Measurements from ENCODE around the gene ACTN3. TPM values are rescaled to one million over a fixed set of nuclear protein-coding genes. Genes with fewer than 3 reads are reported as not detected.
A peak's percentile ranks its signal among the peaks of the same experiment; 100 is the strongest.

ACTN3 gene
- polyA plus RNA-seq (2011; rRNA removed) (0.03 TPM in 1 of 2 replicates, not detected in the other), polyA plus RNA-seq (2017; fragmentation: RNase III; extraction: RNeasy Plus Mini Kit Qiagen cat#74134 plus additional on column Dnase treatment) (not detected in 3 replicates), polyA minus RNA-seq (2011; rRNA and poly(A)+ RNA removed) (0.04 TPM in 1 of 2 replicates, not detected in the other)
- 0.01 TPM in 1 of 2 replicates, not detected in the other for polyA plus RNA-seq (2012; cell fraction: cytosol; rRNA removed)
- 0.05 and 0.18 TPM in 2 replicates for polyA plus RNA-seq (2012; cell fraction: nucleus; rRNA removed)

GRCh38 chr11:66546368-66546965 lies at the start of gene ACTN3:
ACTN3 (plus strand) TSS chr11:66546903; CDS start chr11:66546938, 35 bp downstream.
- H3K4me1 ChIP-seq = peaks cover 17% of the 10 kb centered on the region
- DNase-seq (ENCODE audit: low read depth in 1 of 2, low spot score in 1 of 2) = peak in 1 of 2 experiments; percentile 18
- 11% methylated on average over 33 of the region's 37 CpGs for WGBS (ENCODE audit: missing lambda C conversion rate)
- TF ChIP-seq NFE2L2 (conservative IDR thresholded peaks at IDR 0.05; ENCODE audit: low read length) (no peak), MAX (IDR thresholded peaks at IDR 0.05) (no peak), CBX2 (IDR thresholded peaks at IDR 0.05; ENCODE audit: borderline replicate concordance, low read depth) (no peak), FOSL2 (IDR thresholded peaks at IDR 0.05) (no peak), FOSL2 (CRISPR knock-in tag; IDR thresholded peaks at IDR 0.05) (no peak), CHD4 (IDR thresholded peaks at IDR 0.05; ENCODE audit: borderline replicate concordance) (peak; percentile 97), BHLHE40 (IDR thresholded peaks at IDR 0.05; ENCODE audit: low read depth, low read length) (no peak), MYC (IDR thresholded peaks at IDR 0.05; ENCODE audit: borderline replicate concordance, low read length) (no peak), POLR2AphosphoS2 (conservative IDR thresholded peaks at IDR 0.05; ENCODE audit: low read length) (no peak), FOSB (CRISPR knock-in tag; IDR thresholded peaks at IDR 0.05) (no peak), HDAC2 (IDR thresholded peaks at IDR 0.05) (peak; percentile 98), SMC3 (IDR thresholded peaks at IDR 0.05) (no peak), RARB (CRISPR knock-in tag; IDR thresholded peaks at IDR 0.05) (no peak), ZFP36 (IDR thresholded peaks at IDR 0.05; ENCODE audit: borderline replicate concordance, partially characterized antibody) (peak; percentile 81), ZSCAN20 (CRISPR knock-in tag; IDR thresholded peaks at IDR 0.05) (no peak), FOXS1 (CRISPR knock-in tag; IDR thresholded peaks at IDR 0.05) (no peak), RCOR1 (IDR thresholded peaks at IDR 0.05; ENCODE audit: low read depth, low read length) (peak; percentile 72; the same call in 1 of the 2 replicates), CEBPB (IDR thresholded peaks at IDR 0.05) (no peak), JUNB (IDR thresholded peaks at IDR 0.05) (no peak), GATA3 (IDR thresholded peaks at IDR 0.05; ENCODE audit: borderline replicate concordance) (no peak), HOXB5 (CRISPR knock-in tag; IDR thresholded peaks at IDR 0.05) (no peak), CTCF (IDR thresholded peaks at IDR 0.05) (no peak), KDM1A (IDR thresholded peaks at IDR 0.05; ENCODE audit: low read depth) (peak; percentile 100), TFCP2L1 (CRISPR knock-in tag; IDR thresholded peaks at IDR 0.05) (no peak), POLR2A (IDR thresholded peaks at IDR 0.05; ENCODE audit: low read length) (no peak; the same call in 1 of the 2 replicates), ELK1 (IDR thresholded peaks at IDR 0.05; ENCODE audit: low read depth, low read length) (no peak), CHD2 (IDR thresholded peaks at IDR 0.05; ENCODE audit: low read length, partially characterized antibody) (no peak), JUN (IDR thresholded peaks at IDR 0.05) (0 out of 5 replicates have a peak, but pooled peaks of 1 of the 2 experiments have one; percentile 29), HES2 (IDR thresholded peaks at IDR 0.05) (no peak), PHF8 (IDR thresholded peaks at IDR 0.05; ENCODE audit: borderline replicate concordance, low read depth) (no peak), BCL3 (IDR thresholded peaks at IDR 0.05) (no peak), USF2 (IDR thresholded peaks at IDR 0.05) (no peak), EHF (CRISPR knock-in tag; IDR thresholded peaks at IDR 0.05) (no peak)
- peak within 1 kb of the TSS; percentile 85 for H3K4me3 ChIP-seq
- H3K27ac ChIP-seq = peak within 1 kb of the TSS; percentile 85 to 96
- ChIA-PET CTCF (interaction anchor here (0.8 to 1.7 kb wide), 7 partner anchors 10 to 288 kb away, joined by 3 to 6 read pairs (median 5); partner anchors contain the start of genes CCDC87, CCS and CTSF), POLR2A (interaction anchor here (0.6 to 2.0 kb wide), 15 partner anchors 9 to 132 kb away, joined by 3 to 13 read pairs (median 5); partner anchors contain the start of genes CTSF, DPP3, PELI3 and RBM14)
- no peak for FAIRE-seq
- ATAC-seq = peak in 1 of 2 experiments; percentile 6; a peak in 3 of 6 replicates
- H3K4me2 ChIP-seq = peak within 1 kb of the TSS; percentile 90
- H3K9me3 ChIP-seq = no peaks in the 10 kb centered on the region

All from A549 (cell line).